GM20000 (cell line): ENCODE results near the gene TOB2.

Source experiments
- DNase-seq: peaks from one replicate; pipeline ENCODE4 v3.0.0; 2012; ENCODE audit warnings: low spot score
- TF ChIP-seq, protein P1 (sequence below): IDR thresholded peaks from 2 replicates; pipeline ENCODE4 v1.5.1; 2012; ENCODE audit warnings: mild to moderate bottlenecking, control low read depth; ENCODE audit errors: extremely low read depth, missing control alignments

TOB2 gene

DNA sequence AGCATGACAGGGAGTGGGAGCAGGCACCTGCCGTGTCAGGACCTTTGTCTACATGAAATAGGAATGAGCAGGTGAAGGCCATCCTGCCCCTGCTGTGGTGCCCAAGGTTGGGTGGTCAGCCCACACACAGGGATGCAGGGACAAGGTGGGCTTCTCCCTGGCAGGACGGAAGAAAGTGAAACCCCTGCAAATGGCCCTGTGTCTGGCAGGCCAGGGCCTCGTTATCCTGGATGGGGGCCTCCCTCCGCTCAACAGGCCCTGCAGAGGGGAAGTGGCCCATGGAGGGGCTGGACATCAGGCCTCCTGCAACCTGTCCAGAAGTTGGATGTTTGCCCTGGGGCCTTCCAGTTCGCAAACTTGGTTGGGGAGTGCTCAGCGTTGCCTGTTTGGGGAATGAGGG, 14.9 kb downstream of the TOB2 start:
- TF ChIP-seq, protein P1, sequence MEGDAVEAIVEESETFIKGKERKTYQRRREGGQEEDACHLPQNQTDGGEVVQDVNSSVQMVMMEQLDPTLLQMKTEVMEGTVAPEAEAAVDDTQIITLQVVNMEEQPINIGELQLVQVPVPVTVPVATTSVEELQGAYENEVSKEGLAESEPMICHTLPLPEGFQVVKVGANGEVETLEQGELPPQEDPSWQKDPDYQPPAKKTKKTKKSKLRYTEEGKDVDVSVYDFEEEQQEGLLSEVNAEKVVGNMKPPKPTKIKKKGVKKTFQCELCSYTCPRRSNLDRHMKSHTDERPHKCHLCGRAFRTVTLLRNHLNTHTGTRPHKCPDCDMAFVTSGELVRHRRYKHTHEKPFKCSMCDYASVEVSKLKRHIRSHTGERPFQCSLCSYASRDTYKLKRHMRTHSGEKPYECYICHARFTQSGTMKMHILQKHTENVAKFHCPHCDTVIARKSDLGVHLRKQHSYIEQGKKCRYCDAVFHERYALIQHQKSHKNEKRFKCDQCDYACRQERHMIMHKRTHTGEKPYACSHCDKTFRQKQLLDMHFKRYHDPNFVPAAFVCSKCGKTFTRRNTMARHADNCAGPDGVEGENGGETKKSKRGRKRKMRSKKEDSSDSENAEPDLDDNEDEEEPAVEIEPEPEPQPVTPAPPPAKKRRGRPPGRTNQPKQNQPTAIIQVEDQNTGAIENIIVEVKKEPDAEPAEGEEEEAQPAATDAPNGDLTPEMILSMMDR: no peak
- DNase-seq: no peak

DNA sequence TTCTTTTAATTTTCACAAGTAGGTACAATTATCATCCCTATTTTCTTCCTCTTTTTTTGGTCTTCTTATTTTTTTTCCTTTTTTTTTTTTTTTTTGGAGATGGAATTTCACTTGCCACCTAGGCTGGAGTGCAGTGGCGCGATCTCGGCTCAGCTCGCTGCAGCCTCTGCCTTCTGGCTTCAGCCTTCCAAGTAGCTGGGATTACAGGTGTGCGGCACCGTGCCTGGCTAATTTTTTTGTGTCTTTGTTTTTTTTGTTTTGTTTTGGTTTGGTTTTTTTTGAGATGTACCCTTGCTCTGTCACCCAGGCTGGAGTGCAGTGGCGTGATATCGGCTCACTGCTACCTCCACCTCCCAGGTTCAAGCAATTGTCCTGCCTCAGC, 16.7 kb downstream of the TOB2 start:
- DNase-seq: no peak
- TF ChIP-seq, protein P1: no peak

DNA sequence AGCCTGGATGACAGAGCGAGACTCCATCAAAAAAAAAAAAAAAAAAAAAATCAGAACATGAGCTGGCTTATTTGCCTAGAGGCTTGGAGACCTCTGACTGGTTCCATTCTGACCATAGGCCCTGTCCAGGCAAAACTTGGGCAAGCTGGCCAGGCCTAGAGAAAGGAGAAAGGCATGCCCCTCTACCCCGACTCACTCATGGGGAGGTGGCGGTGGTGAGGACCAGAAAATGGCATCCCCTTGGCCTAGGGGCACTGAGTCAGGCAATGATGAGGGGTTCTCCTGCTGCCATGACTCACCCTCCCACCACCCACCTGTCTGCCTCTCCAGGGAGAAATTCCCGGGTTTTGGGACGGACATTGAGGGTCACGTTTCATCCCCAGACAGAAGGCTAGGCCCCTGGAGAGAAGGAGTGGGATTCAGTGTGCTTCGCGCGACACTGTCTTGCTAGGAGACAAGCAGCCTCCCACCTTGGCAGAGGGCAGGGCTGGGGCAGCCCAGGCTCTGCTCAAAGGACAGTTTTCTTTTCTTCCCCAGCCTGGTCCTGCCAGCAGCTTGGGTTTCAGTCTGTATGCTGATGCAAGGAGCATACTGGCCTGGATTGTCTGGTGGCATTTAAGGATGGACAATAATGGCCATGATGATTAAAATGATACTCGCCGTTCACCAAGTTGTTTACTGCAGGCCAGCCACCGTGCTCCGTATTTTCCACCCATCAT, 17.2 kb downstream of the TOB2 start:
- no peak for DNase-seq
- TF ChIP-seq, protein P1: no peak

DNA sequence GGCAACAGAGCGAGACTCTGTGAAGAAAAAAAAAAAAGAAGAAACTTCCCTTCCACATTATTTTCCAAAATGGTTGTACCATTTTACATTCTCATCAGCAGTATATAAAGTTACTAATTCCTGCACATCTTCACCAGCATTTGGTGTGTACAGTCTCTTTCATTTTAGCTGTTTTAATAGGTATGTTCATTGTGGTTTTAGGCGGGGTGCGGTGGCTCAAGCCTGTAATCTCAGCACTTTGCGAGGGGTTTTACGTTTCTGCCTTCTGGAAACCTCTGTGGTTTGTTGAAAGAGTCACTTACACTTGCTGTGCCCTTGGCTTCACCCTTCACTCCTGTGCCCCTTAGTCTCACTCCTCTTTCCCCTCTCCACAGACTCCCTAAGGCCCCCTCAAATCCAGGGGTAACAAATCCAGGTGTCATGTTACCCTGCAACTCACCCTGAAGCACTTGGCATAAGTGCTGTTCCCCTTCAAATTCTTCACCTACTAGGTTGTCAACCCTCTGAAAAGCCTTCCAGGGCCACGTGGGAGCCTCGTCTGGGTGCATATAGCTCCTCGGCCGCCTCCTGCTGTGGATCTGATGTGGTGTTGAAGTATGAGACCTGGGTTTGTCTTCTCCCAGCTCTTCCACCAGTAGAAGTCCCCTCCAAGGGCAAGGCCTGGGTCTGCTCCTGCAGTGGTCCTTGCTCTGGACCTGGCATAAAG, 20.8 kb downstream of the TOB2 start:
- TF ChIP-seq, protein P1: no peak
- no peak for DNase-seq

DNA sequence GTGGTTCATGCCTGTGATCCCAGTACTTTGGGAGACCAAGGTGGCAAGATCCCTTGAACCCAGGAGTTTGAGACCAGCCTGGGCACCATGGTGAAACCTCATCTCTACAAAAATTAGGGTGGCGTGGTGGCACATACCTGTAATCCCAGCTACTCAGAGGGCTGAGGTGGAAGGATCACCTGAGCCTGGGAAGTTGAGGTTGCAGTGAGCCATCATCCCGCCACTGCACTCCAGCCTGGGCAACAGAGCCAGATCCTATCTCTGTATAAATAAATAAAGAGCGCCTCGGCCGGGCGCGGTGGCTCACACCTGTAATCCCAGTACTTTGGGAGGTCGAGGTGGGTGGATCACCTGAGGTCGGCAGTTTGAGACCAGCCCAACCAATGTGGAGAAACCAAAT, 27.9 kb downstream of the TOB2 start:
- no peak for DNase-seq
- TF ChIP-seq, protein P1: no peak

DNA sequence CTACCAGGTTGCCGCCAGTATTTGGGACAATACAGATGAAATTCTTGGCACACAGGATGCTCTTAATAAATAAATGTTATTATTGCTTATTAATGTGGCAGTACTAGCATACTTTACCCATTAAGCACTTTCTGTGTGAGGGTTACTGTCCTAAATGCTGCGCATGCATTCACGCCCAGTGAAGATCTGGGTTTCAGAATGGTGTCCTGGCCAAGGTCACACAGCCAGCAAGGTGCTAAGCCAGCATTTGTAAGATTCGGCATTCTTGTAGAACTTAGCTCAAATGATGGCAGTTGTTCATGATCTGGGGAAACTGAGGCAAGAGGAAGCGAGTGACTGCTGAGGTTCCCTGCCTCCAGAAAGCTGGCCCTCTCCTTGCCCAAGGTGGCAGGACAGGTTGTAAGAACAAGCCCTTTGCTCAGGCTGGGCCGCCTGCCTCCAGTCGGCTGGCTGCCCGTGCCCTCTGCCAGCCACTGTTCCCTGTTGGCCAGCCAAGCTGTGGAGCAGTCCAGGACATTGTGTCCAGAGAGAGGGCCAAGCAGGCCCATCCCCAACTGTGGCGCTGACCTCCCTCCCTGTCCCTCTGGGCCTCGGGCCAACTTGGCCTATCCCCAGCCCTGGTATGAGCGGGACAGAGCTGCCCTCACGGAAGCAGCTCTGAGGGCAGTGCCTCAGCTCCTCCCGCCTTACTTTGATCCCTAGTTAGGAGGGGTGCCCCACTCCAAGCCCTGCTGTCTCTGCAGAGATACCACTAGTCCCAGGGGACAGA, 28.8 kb downstream of the TOB2 start:
- no peak for DNase-seq
- TF ChIP-seq, protein P1: no peak

DNA sequence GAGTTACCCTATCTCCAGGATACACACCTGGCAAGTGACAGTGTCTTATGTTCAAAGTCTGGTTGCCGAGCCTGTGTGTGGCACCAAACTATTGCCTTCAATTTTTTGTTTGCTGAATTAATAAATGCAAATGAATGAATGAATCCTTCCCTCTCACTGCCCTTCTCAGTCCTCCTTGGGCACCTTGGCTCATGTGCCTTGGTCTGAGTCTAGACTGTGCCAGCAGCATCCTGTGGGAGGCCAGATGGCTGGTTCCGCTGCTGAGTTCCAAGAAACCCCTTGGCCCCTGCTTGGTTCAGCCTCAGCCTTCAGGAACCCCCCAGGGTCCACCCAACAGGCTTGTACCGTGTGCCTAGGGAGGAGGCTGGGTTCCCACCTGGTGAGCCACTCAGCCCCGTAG, 31.0 kb downstream of the TOB2 start:
- TF ChIP-seq, protein P1: no peak
- DNase-seq: no peak
